ENCODE results near the gene MAS1L.

DNA sequence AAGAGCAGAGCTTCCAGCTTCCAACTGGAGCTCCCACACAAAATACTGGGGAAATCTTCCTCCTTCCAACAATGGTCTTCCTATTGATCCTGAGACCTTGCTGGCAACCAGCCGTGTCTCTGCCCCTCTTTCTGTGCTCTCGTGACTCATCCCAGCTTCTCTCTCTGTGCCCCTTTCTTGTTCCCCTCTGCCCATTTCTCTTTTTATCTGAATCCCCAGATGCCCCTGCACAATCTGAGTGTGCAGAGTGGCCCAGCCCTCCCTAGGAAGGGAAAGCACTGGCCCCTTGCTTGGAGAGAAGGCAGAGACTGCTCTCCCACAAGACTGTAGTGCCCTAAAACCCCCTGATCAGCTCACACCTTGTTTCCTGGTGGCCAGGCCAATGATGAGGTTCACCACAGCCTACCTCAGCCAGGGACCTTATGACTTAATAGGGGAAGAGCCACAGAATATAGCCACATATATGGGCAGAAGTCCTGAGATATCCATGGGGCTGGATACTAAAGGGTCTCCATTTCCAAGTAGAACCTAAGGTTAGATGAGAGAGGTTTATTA, 23.1 kb upstream of the MAS1L start:
- TF ChIP-seq, protein P1, sequence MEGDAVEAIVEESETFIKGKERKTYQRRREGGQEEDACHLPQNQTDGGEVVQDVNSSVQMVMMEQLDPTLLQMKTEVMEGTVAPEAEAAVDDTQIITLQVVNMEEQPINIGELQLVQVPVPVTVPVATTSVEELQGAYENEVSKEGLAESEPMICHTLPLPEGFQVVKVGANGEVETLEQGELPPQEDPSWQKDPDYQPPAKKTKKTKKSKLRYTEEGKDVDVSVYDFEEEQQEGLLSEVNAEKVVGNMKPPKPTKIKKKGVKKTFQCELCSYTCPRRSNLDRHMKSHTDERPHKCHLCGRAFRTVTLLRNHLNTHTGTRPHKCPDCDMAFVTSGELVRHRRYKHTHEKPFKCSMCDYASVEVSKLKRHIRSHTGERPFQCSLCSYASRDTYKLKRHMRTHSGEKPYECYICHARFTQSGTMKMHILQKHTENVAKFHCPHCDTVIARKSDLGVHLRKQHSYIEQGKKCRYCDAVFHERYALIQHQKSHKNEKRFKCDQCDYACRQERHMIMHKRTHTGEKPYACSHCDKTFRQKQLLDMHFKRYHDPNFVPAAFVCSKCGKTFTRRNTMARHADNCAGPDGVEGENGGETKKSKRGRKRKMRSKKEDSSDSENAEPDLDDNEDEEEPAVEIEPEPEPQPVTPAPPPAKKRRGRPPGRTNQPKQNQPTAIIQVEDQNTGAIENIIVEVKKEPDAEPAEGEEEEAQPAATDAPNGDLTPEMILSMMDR (IDR thresholded peaks at IDR 0.05), result no peak
- TF ChIP-seq POLR2A (IDR thresholded peaks at IDR 0.05), result no peak
